Trophoblast cell (in vitro differentiated cells and primary cell): ENCODE results near the gene MRPS6.

Experiments used
- DNase-seq, 2 donors: peaks; one replicate each; pipeline ENCODE4 v3.0.0-alpha.2; 2016
- H2AFZ ChIP-seq: 2 replicates; pipeline ENCODE4 v1.6.1; 2013; ENCODE audit warnings: low read length, moderate library complexity, mild to moderate bottlenecking; ENCODE audit not compliant: insufficient read depth, poor library complexity
- H2AK5ac ChIP-seq: 2 replicates; pipeline ENCODE4 v1.6.1; 2013; ENCODE audit warnings: mild to moderate bottlenecking, low read length
- H2BK120ac ChIP-seq: 2 replicates; pipeline ENCODE4 v1.6.1; 2013; ENCODE audit warnings: low read length, mild to moderate bottlenecking, moderate library complexity; ENCODE audit not compliant: insufficient read depth, poor library complexity
- H2BK12ac ChIP-seq: 2 replicates; pipeline ENCODE4 v1.6.1; 2013; ENCODE audit warnings: mild to moderate bottlenecking, low read length, moderate library complexity
- H2BK5ac ChIP-seq: 2 replicates; pipeline ENCODE4 v1.6.1; 2013; ENCODE audit warnings: low read length, low read depth, moderate library complexity, mild to moderate bottlenecking; ENCODE audit not compliant: poor library complexity
- H3K14ac ChIP-seq: 2 replicates; pipeline ENCODE4 v1.6.1; 2013; ENCODE audit warnings: mild to moderate bottlenecking, low read length
- H3K18ac ChIP-seq: 2 replicates; pipeline ENCODE4 v1.6.1; 2013; ENCODE audit warnings: mild to moderate bottlenecking, low read length
- H3K23ac ChIP-seq: 2 replicates; pipeline ENCODE4 v1.6.1; 2013; ENCODE audit warnings: low read length
- H3K27ac ChIP-seq: 2 replicates; pipeline ENCODE4 v1.5.1; 2013; ENCODE audit warnings: low read depth, mild to moderate bottlenecking, inconsistent platforms, low read length, moderate library complexity
- H3K27me3 ChIP-seq: 2 replicates; pipeline ENCODE4 v1.6.1; 2013; ENCODE audit warnings: inconsistent platforms, mild to moderate bottlenecking, low read length, moderate library complexity; ENCODE audit not compliant: insufficient read depth
- H3K36me3 ChIP-seq, 2 experiments: 1 replicate in 1 of 2; 2 replicates in 1 of 2; pipeline ENCODE4 v1.6.1; 2013; ENCODE audit warnings: low read length in 2 of 2, mild to moderate bottlenecking in 2 of 2, moderate library complexity in 1 of 2; ENCODE audit not compliant: insufficient read depth in 2 of 2, control insufficient read depth in 1 of 2
- H3K4ac ChIP-seq: 2 replicates; pipeline ENCODE4 v1.6.1; 2013; ENCODE audit warnings: low read depth, mild to moderate bottlenecking, low read length, moderate library complexity
- H3K4me1 ChIP-seq, 2 experiments: 1 replicate in 1 of 2; 2 replicates in 1 of 2; pipeline ENCODE4 v1.6.1; 2013; ENCODE audit warnings: low read length in 2 of 2, mild to moderate bottlenecking in 2 of 2, moderate library complexity in 1 of 2; ENCODE audit not compliant: insufficient read depth in 2 of 2, control insufficient read depth in 1 of 2
- H3K4me2 ChIP-seq: 2 replicates; pipeline ENCODE4 v1.6.1; 2013; ENCODE audit warnings: inconsistent platforms, mild to moderate bottlenecking, low read length, moderate library complexity
- H3K4me3 ChIP-seq: 2 replicates; pipeline ENCODE4 v1.5.1; 2013; ENCODE audit warnings: mild to moderate bottlenecking, low read depth, low read length, inconsistent platforms
- H3K79me1 ChIP-seq: one replicate; pipeline ENCODE4 v1.6.1; 2013; ENCODE audit warnings: low read length
- H3K79me2 ChIP-seq: 2 replicates; pipeline ENCODE4 v1.6.1; 2013; ENCODE audit warnings: low read length, mild to moderate bottlenecking; ENCODE audit not compliant: control insufficient read depth, insufficient read depth, poor library complexity
- H3K9ac ChIP-seq: 2 replicates; pipeline ENCODE4 v1.6.1; 2013; ENCODE audit warnings: mild to moderate bottlenecking, low read length
- H3K9me3 ChIP-seq: 2 replicates; pipeline ENCODE4 v1.6.1; 2013; ENCODE audit warnings: low read depth, mild to moderate bottlenecking, control low read depth, inconsistent platforms, low read length; ENCODE audit not compliant: insufficient read depth
- H4K12ac ChIP-seq: 2 replicates; pipeline ENCODE4 v1.6.1; 2013; ENCODE audit warnings: low read depth, mild to moderate bottlenecking, low read length, moderate library complexity
- H4K8ac ChIP-seq: 2 replicates; pipeline ENCODE4 v1.6.1; 2013; ENCODE audit warnings: low read depth, mild to moderate bottlenecking, low read length, moderate library complexity
- H4K91ac ChIP-seq: one replicate; pipeline ENCODE4 v1.6.1; 2013; ENCODE audit warnings: low read depth, mild to moderate bottlenecking, low read length, moderate library complexity
- WGBS: extraction: QIAGEN DNeasy Blood & Tissue Kit; methylation state at CpG from one replicate; pipeline ENCODE4 v1.1.7; 2013; ENCODE audit warnings: missing lambda C conversion rate; ENCODE audit not compliant: insufficient read length, insufficient coverage; ENCODE audit errors: extremely low coverage; 5-methylcytosine and 5-hydroxymethylcytosine counted together

MRPS6 gene

DNA sequence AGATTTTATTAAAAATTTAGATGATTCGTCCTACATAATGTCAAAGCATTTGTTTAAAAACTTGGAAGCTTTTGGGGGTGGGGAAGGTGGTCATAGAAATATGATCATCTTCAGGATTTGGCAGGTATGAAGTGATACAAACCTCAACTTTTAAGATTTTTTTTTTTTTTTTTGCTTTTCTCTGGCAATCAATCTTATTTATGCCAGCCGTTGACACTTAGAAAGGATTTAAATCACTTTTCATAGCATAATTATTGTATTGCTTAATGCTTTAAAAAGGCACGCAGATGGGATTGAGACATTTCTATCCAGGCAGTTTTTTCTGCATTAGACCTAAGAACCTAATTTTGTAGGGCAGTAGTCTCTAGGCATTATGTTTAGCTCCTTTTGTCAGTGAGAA lies 19.7 kb downstream of the MRPS6 start:
- H3K4me1 ChIP-seq: no peaks in the 10 kb centered on the region
- H3K36me3 ChIP-seq: peaks cover 13 to 23% of the 10 kb centered on the region in 2 experiments
- H2BK12ac ChIP-seq: no peak overlapping the region
- H3K9me3 ChIP-seq: no peaks in the 10 kb centered on the region
- no peak overlapping the region for H2BK120ac ChIP-seq
- no peak overlapping the region for H3K4me2 ChIP-seq
- no peak overlapping the region for H4K8ac ChIP-seq
- no peak overlapping the region for H3K4me3 ChIP-seq
- no peak overlapping the region for H2AK5ac ChIP-seq
- H3K4ac ChIP-seq: no peak overlapping the region
- H3K9ac ChIP-seq: no peak overlapping the region
- no peaks in the 10 kb centered on the region for H3K27me3 ChIP-seq
- no peak overlapping the region for H3K27ac ChIP-seq
- WGBS: no CpG with 5 or more reads among the region's 3 CpGs
- no peak overlapping the region for H3K18ac ChIP-seq
- no peak overlapping the region for H3K23ac ChIP-seq
- DNase-seq: no peak
- no peak overlapping the region for H2BK5ac ChIP-seq
- no peak overlapping the region for H3K14ac ChIP-seq
- H3K79me1 ChIP-seq: no peaks in the 10 kb centered on the region
- H4K12ac ChIP-seq: no peak overlapping the region
- H2AFZ ChIP-seq: no peak overlapping the region
- no peaks in the 10 kb centered on the region for H3K79me2 ChIP-seq
- H4K91ac ChIP-seq: no peak overlapping the region

DNA sequence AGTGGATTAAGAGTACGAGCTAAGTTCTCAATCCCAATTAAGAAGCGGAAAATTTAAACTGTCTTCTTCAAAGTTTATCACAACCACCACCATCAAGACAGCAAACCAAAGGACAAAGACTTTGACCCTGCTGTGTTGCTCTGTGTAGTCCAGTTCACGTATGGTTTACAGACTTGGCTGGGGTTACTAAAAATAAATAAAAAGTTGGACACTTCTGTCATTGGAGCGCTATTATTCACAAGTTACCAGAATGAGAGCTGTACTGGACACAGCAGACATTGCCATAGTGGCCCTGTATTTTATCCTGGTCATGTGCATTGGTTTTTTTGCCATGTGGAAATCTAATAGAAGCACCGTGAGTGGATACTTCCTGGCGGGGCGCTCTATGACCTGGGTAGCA lies 21.6 kb downstream of the MRPS6 start:
- Histone ChIP-seq H3K79me1 (no peaks in the 10 kb centered on the region), H3K9me3 (no peaks in the 10 kb centered on the region), H3K9ac (no peak overlapping the region), H4K91ac (no peak overlapping the region), H2BK120ac (no peak overlapping the region), H2AFZ (no peak overlapping the region), H2AK5ac (no peak overlapping the region), H3K27ac (no peak overlapping the region), H3K27me3 (no peaks in the 10 kb centered on the region), H3K18ac (no peak overlapping the region), H3K4me3 (no peak overlapping the region), H4K12ac (no peak overlapping the region), H3K23ac (no peak overlapping the region), H3K14ac (no peak overlapping the region), H3K4ac (no peak overlapping the region), H2BK5ac (no peak overlapping the region), H3K4me1 (no peaks in the 10 kb centered on the region), H3K4me2 (no peak overlapping the region), H3K36me3 (peaks cover 13 to 23% of the 10 kb centered on the region in 2 experiments), H4K8ac (no peak overlapping the region), H3K79me2 (no peaks in the 10 kb centered on the region), H2BK12ac (no peak overlapping the region)
- no peak for DNase-seq
- no CpG with 5 or more reads among the region's 7 CpGs for WGBS

DNA sequence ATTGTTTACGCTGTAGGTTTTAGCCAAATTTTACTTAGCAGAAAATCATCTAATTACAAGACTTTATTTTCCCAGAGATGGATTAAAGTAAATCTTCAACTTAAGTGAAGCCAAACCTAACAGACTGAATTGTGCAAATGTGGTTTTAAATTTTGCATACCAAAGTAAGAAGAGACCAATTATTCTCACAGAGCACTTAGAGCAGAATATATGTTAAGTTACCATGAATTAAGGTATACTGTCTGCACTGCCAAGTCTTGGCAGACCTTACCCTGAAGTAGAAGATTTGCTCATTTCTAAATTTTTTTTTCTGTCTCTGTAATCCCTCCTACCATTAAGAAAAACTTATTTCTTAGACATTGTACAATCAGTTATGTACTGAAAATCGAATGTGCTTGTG lies 24.1 kb downstream of the MRPS6 start:
- H4K8ac ChIP-seq: no peak overlapping the region

DNA sequence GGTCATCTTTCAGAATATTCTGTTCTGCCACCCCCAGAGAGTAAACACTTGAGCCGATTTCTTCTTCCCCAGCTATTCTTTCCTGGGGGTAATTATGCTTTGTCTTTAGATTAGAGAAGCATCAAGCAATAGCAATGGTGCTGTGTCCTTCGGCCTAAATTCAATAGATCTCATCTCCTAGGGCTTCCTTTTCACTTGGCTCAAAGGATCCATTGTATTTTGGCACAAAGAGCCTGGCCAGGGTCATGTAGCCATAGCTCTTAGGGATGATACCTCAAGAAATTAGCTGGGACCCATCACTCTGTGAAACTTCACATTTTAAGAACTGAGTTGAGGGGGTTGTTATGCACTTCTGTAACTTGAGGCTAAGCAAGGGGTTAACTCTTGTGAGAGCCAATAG lies 27.0 kb downstream of the MRPS6 start:
- no peak overlapping the region for H3K18ac ChIP-seq
- no CpG with 5 or more reads among the region's 2 CpGs for WGBS
- H3K14ac ChIP-seq: no peak overlapping the region
- H2BK5ac ChIP-seq: no peak overlapping the region
- H3K4me1 ChIP-seq: no peaks in the 10 kb centered on the region
- H3K23ac ChIP-seq: no peak overlapping the region
- no peak overlapping the region for H3K4ac ChIP-seq
- H4K8ac ChIP-seq: no peak overlapping the region
- no peaks in the 10 kb centered on the region for H3K79me2 ChIP-seq
- H2BK120ac ChIP-seq: no peak overlapping the region
- no peak overlapping the region for H3K27ac ChIP-seq
- no peak overlapping the region for H2AFZ ChIP-seq
- no peak overlapping the region for H3K4me3 ChIP-seq
- no peak overlapping the region for H3K4me2 ChIP-seq
- no peak overlapping the region for H3K9ac ChIP-seq
- no peaks in the 10 kb centered on the region for H3K27me3 ChIP-seq
- H2BK12ac ChIP-seq: no peak overlapping the region
- H3K36me3 ChIP-seq: peaks cover 13 to 16% of the 10 kb centered on the region in 2 experiments
- no peak overlapping the region for H2AK5ac ChIP-seq
- H3K79me1 ChIP-seq: no peaks in the 10 kb centered on the region
- no peak for DNase-seq
- H4K91ac ChIP-seq: no peak overlapping the region
- no peak overlapping the region for H4K12ac ChIP-seq
- H3K9me3 ChIP-seq: no peaks in the 10 kb centered on the region

More for the DNA sequence above, 24.1 kb downstream of the MRPS6 start:
- H3K4me3 ChIP-seq: no peak overlapping the region
- no peak overlapping the region for H2BK5ac ChIP-seq
- H3K4ac ChIP-seq: no peak overlapping the region
- whole genome bisulfite sequencing: no CpG with 5 or more reads among the region's 2 CpGs
- H3K4me1 ChIP-seq: no peaks in the 10 kb centered on the region
- no peak overlapping the region for H2BK12ac ChIP-seq
- no peaks in the 10 kb centered on the region for H3K79me2 ChIP-seq
- H3K27me3 ChIP-seq: no peaks in the 10 kb centered on the region
- H3K9ac ChIP-seq: no peak overlapping the region
- H3K18ac ChIP-seq: no peak overlapping the region
- H3K27ac ChIP-seq: no peak overlapping the region
- no peak overlapping the region for H3K23ac ChIP-seq
- H2BK120ac ChIP-seq: no peak overlapping the region
- DNase-seq: no peak
- no peak overlapping the region for H3K4me2 ChIP-seq
- H3K36me3 ChIP-seq: peaks cover 13 to 23% of the 10 kb centered on the region in 2 experiments
- no peak overlapping the region for H4K12ac ChIP-seq
- no peaks in the 10 kb centered on the region for H3K9me3 ChIP-seq
- H3K79me1 ChIP-seq: no peaks in the 10 kb centered on the region
- H2AFZ ChIP-seq: no peak overlapping the region
- H4K91ac ChIP-seq: no peak overlapping the region
- no peak overlapping the region for H2AK5ac ChIP-seq
- H3K14ac ChIP-seq: no peak overlapping the region
